B cell (primary cell): ENCODE measurements around the gene DEAF1. TPM values are rescaled to one million over a fixed set of nuclear protein-coding genes. Genes with fewer than 3 reads are reported as not detected.

Experiments used
- ATAC-seq: fragments of 200-7000 bp; cut with Tn5 transposase; one replicate; pipeline ENCODE4 v1.10.0; 2021; ENCODE audit warnings: low read depth, mild to moderate bottlenecking, moderate number of reproducible peaks, moderate library complexity
- CTCF ChIA-PET: fragments of 350-600 bp; sonication (Branson Sonifier 250); formaldehyde crosslinking; loops from one replicate; lab custom pipeline; 2021; ENCODE audit warnings: antibody characterized with exemption, inconsistent platforms; lab: Charles Lee
- POLR2A ChIA-PET: fragments of 350-600 bp; sonication (Branson Sonifier 250); formaldehyde crosslinking; loops from one replicate; lab custom pipeline; 2021; ENCODE audit warnings: antibody characterized with exemption; lab: Charles Lee
- DNase-seq: peaks from one replicate; pipeline ENCODE4 v3.0.0; 2013
- H2AFZ ChIP-seq: 2 replicates; pipeline ENCODE4 v1.6.1; 2012; ENCODE audit warnings: mild to moderate bottlenecking, low read depth, low read length; ENCODE audit not compliant: insufficient read depth, poor library complexity, severe bottlenecking
- H3K27ac ChIP-seq, 2 donors: 1 replicate in 1 of 2; 2 replicates in 1 of 2; pipeline ENCODE4 v1.5.1; 2012 to 2013; ENCODE audit warnings: low read length in 2 of 2, mild to moderate bottlenecking in 2 of 2, moderate library complexity in 1 of 2
- H3K27me3 ChIP-seq, 4 experiments: fragments of 200-600 bp in 1 of 4; sonication (generic) in 1 of 4; replicated peaks in 1 of 4; 1 replicate in 2 of 4; 2 replicates in 2 of 4; pipeline versions ENCODE4 v1.6.1 to v1.7.0; 2013 to 2016; ENCODE audit warnings: low read length in 3 of 4, mild to moderate bottlenecking in 2 of 4, mixed read lengths in 1 of 4, moderate library complexity in 1 of 4; ENCODE audit not compliant: insufficient read depth in 4 of 4, control insufficient read depth in 3 of 4; ENCODE audit errors: control extremely low read depth in 1 of 4
- H3K36me3 ChIP-seq, 2 experiments: replicated peaks in 1 of 2; 1 replicate in 1 of 2; 2 replicates in 1 of 2; pipeline versions ENCODE4 v1.6.1 to v1.7.1; 2013; ENCODE audit warnings: low read length in 1 of 2; ENCODE audit not compliant: insufficient read depth in 2 of 2, control insufficient read depth in 1 of 2; ENCODE audit errors: control extremely low read depth in 1 of 2, extremely low read depth in 1 of 2
- H3K4me1 ChIP-seq, 2 donors: fragments of 200-600 bp in 1 of 2; sonication (generic) in 1 of 2; 1 replicate in 1 of 2; 2 replicates in 1 of 2; pipeline versions ENCODE4 v1.5.1 to v1.6.1; 2013 to 2017; ENCODE audit warnings: low read length in 2 of 2; ENCODE audit not compliant: control insufficient read depth in 2 of 2, insufficient read depth in 2 of 2
- H3K4me2 ChIP-seq: replicated peaks from 2 replicates; pipeline ENCODE3; 2012; ENCODE audit warnings: mild to moderate bottlenecking, low read depth, low read length; ENCODE audit not compliant: poor library complexity, severe bottlenecking
- H3K4me3 ChIP-seq, 5 experiments: fragments of 200-600 bp in 1 of 5; sonication (generic) in 1 of 5; 1 replicate in 3 of 5; 2 replicates in 2 of 5; pipeline versions ENCODE4 v1.5.1 to v1.7.0; 2011 to 2016; ENCODE audit warnings: low read length in 4 of 5, mild to moderate bottlenecking in 4 of 5, low read depth in 2 of 5, control low read depth in 1 of 5, moderate library complexity in 1 of 5; ENCODE audit not compliant: insufficient read depth in 1 of 5; ENCODE audit errors: control extremely low read depth in 1 of 5, extremely low read depth in 1 of 5
- H3K79me2 ChIP-seq: fragments of 200-600 bp; sonication (generic); one replicate; pipeline ENCODE4 v1.6.0; 2016; ENCODE audit warnings: low read length; ENCODE audit not compliant: control insufficient read depth, insufficient read depth
- H3K9ac ChIP-seq: fragments of 200-600 bp; sonication (generic); 2 replicates; pipeline ENCODE4 v1.6.1; 2017; ENCODE audit warnings: mild to moderate bottlenecking, low read length, moderate library complexity
- H3K9me3 ChIP-seq, 3 donors: one replicate each; pipeline versions ENCODE4 v1.6.1 to v1.7.1; 2013; ENCODE audit warnings: low read length in 2 of 3; ENCODE audit not compliant: control insufficient read depth in 2 of 3, insufficient read depth in 1 of 3; ENCODE audit errors: control extremely low read depth in 1 of 3
- H4K20me1 ChIP-seq: 2 replicates; pipeline ENCODE4 v1.6.0; 2012; ENCODE audit warnings: mild to moderate bottlenecking, low read length; ENCODE audit not compliant: insufficient read depth, control insufficient read depth, poor library complexity, severe bottlenecking
- H3K27ac Mint-ChIP-seq: one replicate; pipeline ENCODE4 v1.8.0; 2021; ENCODE audit warnings: mixed read lengths
- H3K27me3 Mint-ChIP-seq: one replicate; pipeline ENCODE4 v1.8.0; 2021; ENCODE audit warnings: mixed read lengths
- H3K4me1 Mint-ChIP-seq: one replicate; pipeline ENCODE4 v1.8.0; 2021; ENCODE audit warnings: mixed read lengths
- H3K4me3 Mint-ChIP-seq: one replicate; pipeline ENCODE4 v1.8.0; 2021; ENCODE audit warnings: mixed read lengths
- H3K9me3 Mint-ChIP-seq: one replicate; pipeline ENCODE4 v1.8.0; 2022; ENCODE audit warnings: mixed read lengths; ENCODE audit not compliant: insufficient read depth
- EZH2 ChIP-seq: IDR thresholded peaks from 2 replicates; pipeline ENCODE4 v1.6.1; 2012; ENCODE audit warnings: borderline replicate concordance, low read depth, mild to moderate bottlenecking, moderate library complexity, low read length; ENCODE audit not compliant: insufficient read depth, poor library complexity, severe bottlenecking
- WGBS: methylation state at CpG from one replicate; pipeline ENCODE4 v1.1.5; 2013; ENCODE audit warnings: missing lambda C conversion rate; ENCODE audit not compliant: insufficient coverage; 5-methylcytosine and 5-hydroxymethylcytosine counted together
- intact Hi-C: fragments of 100-400 bp; cut with micrococcal nuclease; formaldehyde crosslinking; loops from one replicate; pipeline ENCODE4 v1.10.0; 2022
- polyA plus RNA-seq: library from polyadenylated mRNA; depleted of rRNA; stranded (reverse); fragments of >200 nt; gene quantifications from 2 replicates; pipeline ENCODE4 v1.2.3, GENCODE V29; 2012
- total RNA-seq, 2 donors: library from RNA; stranded (reverse); fragments of 120-200 nt in 1 of 2; gene quantifications; 1 replicate in 1 of 2; 2 replicates in 1 of 2; pipeline versions ENCODE4 v1.2.3 to v1.2.4, GENCODE V29; 2013 to 2022
- TF ChIP-seq, protein P1 (sequence below): fragments of 200-600 bp; IDR thresholded peaks from one replicate; pipeline ENCODE4 v1.8.0; 2022; ENCODE audit warnings: antibody characterized with exemption, mild to moderate bottlenecking

The DEAF1 gene
- total and polyA plus RNA-seq, 2 donors (not counting 1 experiment from before 2014, with no cell fraction given): 31.8 to 53.6 TPM

- no peaks in the 10 kb centered on the region for H3K9me3 Mint-ChIP-seq
- Histone ChIP-seq H3K4me1 (peaks cover 24 to 28% of the 10 kb centered on the region in 2 donors), H3K9me3 (peaks cover 0 to 7% (median 0%) of the 10 kb centered on the region in 3 donors), H3K9ac (no peak within 1 kb of the TSS), H3K27me3 (peaks cover 0 to 38% (median 20%) of the 10 kb centered on the region in 4 experiments), H3K4me2 (peak within 1 kb of the TSS; percentile 63), H3K4me3 (peak within 1 kb of the TSS in 1 of 5 experiments; percentile 2), H3K27ac (no peak within 1 kb of the TSS), H4K20me1 (peaks cover 12% of the 10 kb centered on the region), H2AFZ (no peak within 1 kb of the TSS), H3K36me3 (no peaks in the 10 kb centered on the region), H3K79me2 (no peaks in the 10 kb centered on the region)
- peaks cover 28% of the 10 kb centered on the region for H3K27me3 Mint-ChIP-seq
- TF ChIP-seq, protein P1, sequence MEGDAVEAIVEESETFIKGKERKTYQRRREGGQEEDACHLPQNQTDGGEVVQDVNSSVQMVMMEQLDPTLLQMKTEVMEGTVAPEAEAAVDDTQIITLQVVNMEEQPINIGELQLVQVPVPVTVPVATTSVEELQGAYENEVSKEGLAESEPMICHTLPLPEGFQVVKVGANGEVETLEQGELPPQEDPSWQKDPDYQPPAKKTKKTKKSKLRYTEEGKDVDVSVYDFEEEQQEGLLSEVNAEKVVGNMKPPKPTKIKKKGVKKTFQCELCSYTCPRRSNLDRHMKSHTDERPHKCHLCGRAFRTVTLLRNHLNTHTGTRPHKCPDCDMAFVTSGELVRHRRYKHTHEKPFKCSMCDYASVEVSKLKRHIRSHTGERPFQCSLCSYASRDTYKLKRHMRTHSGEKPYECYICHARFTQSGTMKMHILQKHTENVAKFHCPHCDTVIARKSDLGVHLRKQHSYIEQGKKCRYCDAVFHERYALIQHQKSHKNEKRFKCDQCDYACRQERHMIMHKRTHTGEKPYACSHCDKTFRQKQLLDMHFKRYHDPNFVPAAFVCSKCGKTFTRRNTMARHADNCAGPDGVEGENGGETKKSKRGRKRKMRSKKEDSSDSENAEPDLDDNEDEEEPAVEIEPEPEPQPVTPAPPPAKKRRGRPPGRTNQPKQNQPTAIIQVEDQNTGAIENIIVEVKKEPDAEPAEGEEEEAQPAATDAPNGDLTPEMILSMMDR: no peak
- TF ChIP-seq EZH2: no peak
- DNase-seq: no peak
- WGBS: 20% methylated on average over 100 of the region's 100 CpGs
- peak within 1 kb of the TSS; percentile 64 for H3K4me3 Mint-ChIP-seq
- POLR2A ChIA-PET: no interaction called here
- peaks cover 21% of the 10 kb centered on the region for H3K4me1 Mint-ChIP-seq
- intact Hi-C loops: no loop called here
- H3K27ac Mint-ChIP-seq: no peak within 1 kb of the TSS
- no peak for ATAC-seq
- CTCF ChIA-PET: no interaction called here
These were observed 58.3 kb downstream of the DEAF1 start, which contains the start of gene DRD4 for GRCh38 chr11:636511-637332. Gene DRD4, plus strand, starts transcription at chr11:637269. Its CDS starts 36 bp downstream, at chr11:637305.

DNA sequence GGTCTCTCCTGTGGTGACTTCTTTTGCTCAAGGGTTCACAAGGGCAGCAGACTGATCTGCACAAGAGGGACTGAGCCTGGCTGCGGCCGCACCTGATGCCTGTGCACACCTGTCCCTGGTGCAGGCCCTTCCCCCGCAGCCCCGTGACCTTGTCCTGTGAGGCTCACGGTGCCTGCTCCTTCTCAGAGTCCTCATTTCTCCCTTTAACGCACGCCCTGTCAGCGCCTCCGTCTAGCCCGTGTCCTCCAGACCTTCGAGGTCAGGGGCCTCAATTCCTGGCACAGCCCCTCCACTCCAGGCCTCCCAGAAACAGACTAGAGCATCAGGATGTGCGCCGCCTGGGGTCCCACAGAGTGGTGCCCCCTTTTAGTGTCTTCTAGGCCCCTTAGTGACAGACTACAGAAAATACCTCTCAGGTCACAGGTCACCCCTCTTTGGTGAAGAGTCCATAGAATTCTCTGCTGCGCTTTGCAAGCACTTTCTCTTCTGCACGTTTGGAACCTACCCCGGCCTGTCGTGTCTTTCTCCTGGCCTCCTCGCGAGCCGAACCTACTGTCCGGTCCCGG is 59.0 kb downstream of the DEAF1 start:
- no peaks in the 10 kb centered on the region for H3K9me3 Mint-ChIP-seq
- Histone ChIP-seq H3K4me1 (peaks cover 22 to 28% of the 10 kb centered on the region in 2 donors), H3K27me3 (peaks cover 0 to 38% (median 20%) of the 10 kb centered on the region in 4 experiments), H3K36me3 (no peaks in the 10 kb centered on the region), H3K27ac (no peak overlapping the region), H2AFZ (no peak overlapping the region), H3K9me3 (peaks cover 0 to 7% (median 0%) of the 10 kb centered on the region in 3 donors), H3K79me2 (no peaks in the 10 kb centered on the region), H4K20me1 (peaks cover 12% of the 10 kb centered on the region), H3K4me3 (no peak overlapping the region), H3K4me2 (no peak overlapping the region), H3K9ac (no peak overlapping the region)
- ATAC-seq: no peak
- TF ChIP-seq EZH2: no peak
- TF ChIP-seq, protein P1: no peak
- intact Hi-C loops: no loop called here
- ChIA-PET POLR2A (no interaction called here), CTCF (no interaction called here)
- H3K4me3 Mint-ChIP-seq: peak overlapping the region; percentile 15
- H3K27me3 Mint-ChIP-seq: peaks cover 28% of the 10 kb centered on the region
- no peak for DNase-seq
- WGBS: 91% methylated on average over 20 of the region's 22 CpGs
- H3K27ac Mint-ChIP-seq: no peak overlapping the region
- H3K4me1 Mint-ChIP-seq: peaks cover 21% of the 10 kb centered on the region
